GM10266 (cell line): ENCODE data around the gene RALGPS1.

ENCODE experiments used
- DNase-seq: peaks from one replicate; pipeline ENCODE4 v3.0.0; 2012; ENCODE audit errors: extremely low spot score
- TF ChIP-seq, protein P1 (sequence below): IDR thresholded peaks from 2 replicates; pipeline ENCODE4 v1.5.1; 2012; ENCODE audit warnings: mild to moderate bottlenecking, low read depth; ENCODE audit not compliant: control insufficient read depth, insufficient read depth; ENCODE audit errors: missing control alignments

RALGPS1 gene

DNA sequence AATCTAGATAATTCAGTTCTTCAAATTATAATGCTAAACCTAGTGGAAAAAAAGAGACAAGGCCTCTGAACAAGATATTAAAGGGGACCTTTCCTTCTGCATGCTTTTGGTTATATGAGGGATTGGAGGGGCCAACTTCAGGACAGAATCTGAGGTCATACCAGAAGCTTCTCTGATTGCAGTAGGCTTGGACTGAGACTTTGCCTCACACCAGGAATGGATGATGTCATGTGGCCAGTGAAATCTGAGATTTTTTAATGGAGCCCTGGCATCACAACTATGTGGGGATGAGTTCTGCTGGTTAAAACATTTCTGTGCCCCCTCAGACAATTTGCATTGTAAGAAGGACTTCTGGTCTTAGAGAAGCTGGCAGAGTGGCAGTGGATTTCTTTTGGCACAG, 119.2 kb downstream of the RALGPS1 start:
- TF ChIP-seq, protein P1, sequence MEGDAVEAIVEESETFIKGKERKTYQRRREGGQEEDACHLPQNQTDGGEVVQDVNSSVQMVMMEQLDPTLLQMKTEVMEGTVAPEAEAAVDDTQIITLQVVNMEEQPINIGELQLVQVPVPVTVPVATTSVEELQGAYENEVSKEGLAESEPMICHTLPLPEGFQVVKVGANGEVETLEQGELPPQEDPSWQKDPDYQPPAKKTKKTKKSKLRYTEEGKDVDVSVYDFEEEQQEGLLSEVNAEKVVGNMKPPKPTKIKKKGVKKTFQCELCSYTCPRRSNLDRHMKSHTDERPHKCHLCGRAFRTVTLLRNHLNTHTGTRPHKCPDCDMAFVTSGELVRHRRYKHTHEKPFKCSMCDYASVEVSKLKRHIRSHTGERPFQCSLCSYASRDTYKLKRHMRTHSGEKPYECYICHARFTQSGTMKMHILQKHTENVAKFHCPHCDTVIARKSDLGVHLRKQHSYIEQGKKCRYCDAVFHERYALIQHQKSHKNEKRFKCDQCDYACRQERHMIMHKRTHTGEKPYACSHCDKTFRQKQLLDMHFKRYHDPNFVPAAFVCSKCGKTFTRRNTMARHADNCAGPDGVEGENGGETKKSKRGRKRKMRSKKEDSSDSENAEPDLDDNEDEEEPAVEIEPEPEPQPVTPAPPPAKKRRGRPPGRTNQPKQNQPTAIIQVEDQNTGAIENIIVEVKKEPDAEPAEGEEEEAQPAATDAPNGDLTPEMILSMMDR = no peak

DNA sequence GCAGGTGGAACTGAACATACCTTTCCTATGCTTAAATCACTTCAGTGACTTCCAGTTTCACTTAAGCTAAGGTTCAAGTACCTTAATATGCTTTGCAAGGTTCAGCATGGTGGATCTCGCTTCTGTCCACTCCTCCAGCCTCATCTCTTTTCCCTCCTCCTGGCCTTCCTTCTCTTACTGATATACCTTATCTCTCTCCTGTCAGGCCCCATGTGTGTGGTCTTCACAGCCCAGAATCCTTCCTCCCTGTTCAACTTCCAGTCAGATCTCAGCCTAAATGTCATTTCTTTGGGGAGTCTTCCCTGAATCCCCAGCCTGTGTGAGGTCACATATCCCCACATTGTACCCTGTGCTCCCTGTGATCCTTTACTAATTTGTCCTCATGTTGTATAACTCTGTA, 120.1 kb downstream of the RALGPS1 start:
- TF ChIP-seq, protein P1 = no peak
- DNase-seq = no peak

More for the DNA sequence above, 119.2 kb downstream of the RALGPS1 start:
- no peak for DNase-seq

DNA sequence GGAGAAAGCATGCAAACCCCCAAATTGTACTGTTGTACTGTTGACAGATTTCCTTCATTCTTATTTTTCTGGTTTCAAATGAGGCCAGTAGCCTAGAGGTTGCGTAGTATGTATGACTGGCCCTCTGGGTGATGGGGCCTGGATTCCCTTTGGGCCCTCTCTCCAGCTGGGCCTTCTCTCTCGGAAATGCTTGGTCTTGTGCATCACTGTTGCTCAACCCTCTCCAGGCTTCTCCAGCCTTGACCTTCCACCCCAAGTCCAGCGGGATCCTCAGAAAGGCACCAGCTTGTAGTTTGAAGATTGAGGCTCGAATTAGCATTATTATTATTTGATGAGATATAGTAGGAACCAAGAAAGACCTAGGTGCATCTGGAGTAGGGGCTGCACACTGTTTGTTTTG, 120.8 kb downstream of the RALGPS1 start:
- no peak for DNase-seq
- TF ChIP-seq, protein P1 = no peak

DNA sequence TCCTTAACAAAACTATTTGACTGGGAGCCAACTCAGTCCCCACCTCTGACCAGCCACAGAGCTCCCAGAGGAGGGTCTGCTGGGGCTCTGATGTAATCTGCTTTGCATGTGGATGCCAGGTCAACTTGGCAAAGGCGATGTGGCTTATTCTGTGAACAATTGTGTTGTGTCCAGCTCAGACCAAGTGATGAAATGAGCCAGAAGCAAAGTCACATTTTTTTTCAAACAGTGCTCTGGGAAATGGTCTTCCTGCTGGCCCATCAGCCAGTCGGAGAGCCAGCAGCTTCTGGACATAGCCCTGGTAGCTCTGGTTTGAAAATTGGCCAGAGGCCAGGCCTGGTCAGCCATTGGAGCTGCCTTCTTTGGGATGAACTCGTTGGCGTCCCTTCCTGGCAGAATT, 121.4 kb downstream of the RALGPS1 start:
- DNase-seq = no peak
- TF ChIP-seq, protein P1 = no peak

DNA sequence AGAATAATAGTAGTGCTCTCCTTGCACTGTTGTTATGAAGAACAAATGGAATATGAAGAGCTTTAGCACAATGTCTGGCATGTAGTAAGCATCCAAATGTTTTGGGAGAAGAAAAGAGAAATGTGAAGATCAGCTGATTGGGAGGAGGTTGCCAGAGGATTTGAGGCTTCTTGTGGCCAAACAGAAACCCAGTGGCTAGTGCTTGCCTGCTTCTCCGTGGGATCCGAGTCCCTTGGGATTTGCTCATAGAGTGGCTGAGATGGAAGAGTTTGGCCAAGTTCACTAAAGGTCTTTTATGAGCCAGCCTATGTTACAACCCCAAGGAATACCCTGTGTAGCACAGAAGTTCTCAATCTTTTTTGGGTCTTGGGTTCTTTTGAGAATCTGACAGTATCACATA, 121.9 kb downstream of the RALGPS1 start:
- DNase-seq = no peak
- TF ChIP-seq, protein P1 = no peak

DNA sequence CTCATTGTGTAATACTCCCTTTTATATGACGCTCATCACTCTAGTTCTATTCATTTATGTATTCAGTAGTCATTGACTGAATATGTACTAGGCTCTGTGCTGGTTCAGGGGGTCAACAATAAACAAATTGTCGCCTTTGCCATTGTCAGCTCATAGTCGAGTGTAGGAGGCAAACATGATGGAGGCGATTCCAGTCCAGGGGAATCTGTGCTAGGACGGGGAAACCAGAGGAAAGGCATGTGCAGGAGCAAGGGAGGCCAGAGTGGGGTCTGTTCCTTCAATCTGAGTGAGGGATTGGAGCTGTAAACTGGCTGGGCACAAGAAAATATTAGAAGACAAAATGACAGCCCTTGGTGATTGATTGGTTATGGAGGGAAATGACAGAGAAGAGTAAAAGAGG, 123.9 kb downstream of the RALGPS1 start:
- no peak for DNase-seq
- TF ChIP-seq, protein P1 = no peak

DNA sequence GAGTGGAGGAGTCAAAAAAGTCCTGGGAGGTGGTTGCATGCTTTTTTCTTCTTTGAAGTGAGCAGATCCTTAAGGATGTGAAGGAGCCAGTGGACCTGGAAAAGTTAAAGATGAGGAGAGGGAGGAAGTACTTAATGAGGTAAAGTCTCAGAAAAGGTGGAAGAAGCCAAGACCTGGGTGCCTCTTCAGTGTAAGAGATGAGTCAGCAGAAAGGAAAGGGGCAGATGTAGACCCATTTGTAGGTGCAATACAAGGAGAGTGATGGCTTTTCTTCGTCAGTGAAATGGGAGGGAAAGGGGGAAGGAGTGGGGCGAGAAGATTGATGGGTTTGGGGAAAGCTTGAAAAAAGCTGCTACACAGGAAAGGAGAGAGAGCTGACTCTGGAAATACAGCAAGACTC, 124.9 kb downstream of the RALGPS1 start:
- TF ChIP-seq, protein P1 = no peak
- no peak for DNase-seq
